Loucy (cell line): Measurements from ENCODE around the gene ARL2.

Source experiments
- H2AFZ ChIP-seq: fragments of 200-600 bp; sonication (generic); 2 replicates; pipeline ENCODE4 v1.6.0; 2016; ENCODE audit warnings: antibody characterized with exemption, mild to moderate bottlenecking, low read length, moderate library complexity
- H3F3A ChIP-seq: fragments of 200-600 bp; 2 replicates; pipeline ENCODE4 v1.6.0; 2016; ENCODE audit warnings: antibody characterized with exemption, low read depth, mild to moderate bottlenecking
- H3K27me3 ChIP-seq: fragments of 200-600 bp; sonication (generic); 2 replicates; pipeline ENCODE4 v1.6.1; 2014; ENCODE audit warnings: low read length, mild to moderate bottlenecking; ENCODE audit not compliant: insufficient read depth, poor library complexity, severe bottlenecking
- H3K36me3 ChIP-seq: fragments of 200-600 bp; sonication (generic); 2 replicates; pipeline ENCODE4 v1.6.1; 2016; ENCODE audit warnings: low read length; ENCODE audit not compliant: insufficient read depth
- H3K4me1 ChIP-seq: fragments of 200-600 bp; sonication (generic); 2 replicates; pipeline ENCODE4 v1.5.1; 2014; ENCODE audit warnings: low read length, mild to moderate bottlenecking; ENCODE audit not compliant: insufficient read depth, poor library complexity, severe bottlenecking
- H3K4me2 ChIP-seq: fragments of 200-600 bp; sonication (generic); 2 replicates; pipeline ENCODE4 v1.6.0; 2014; ENCODE audit warnings: antibody characterized with exemption, low read length, low read depth, mild to moderate bottlenecking; ENCODE audit not compliant: poor library complexity, severe bottlenecking
- H3K4me3 ChIP-seq: fragments of 200-600 bp; sonication (generic); 2 replicates; pipeline ENCODE4 v1.5.1; 2014; ENCODE audit warnings: low read length, mild to moderate bottlenecking, mixed read lengths; ENCODE audit not compliant: poor library complexity, severe bottlenecking
- H3K79me2 ChIP-seq: fragments of 200-600 bp; sonication (generic); 2 replicates; pipeline ENCODE4 v1.6.1; 2014; ENCODE audit warnings: low read length; ENCODE audit not compliant: insufficient read depth
- H3K9ac ChIP-seq: fragments of 200-600 bp; sonication (generic); 2 replicates; pipeline ENCODE4 v1.6.0; 2014; ENCODE audit warnings: mild to moderate bottlenecking, low read depth, low read length, moderate library complexity; ENCODE audit not compliant: poor library complexity, severe bottlenecking
- H3K9me2 ChIP-seq: fragments of 200-600 bp; sonication (generic); replicated peaks from 2 replicates; pipeline ENCODE4 v1.6.1; 2016; ENCODE audit warnings: low read depth, low read length, mixed read lengths
- H3K9me3 ChIP-seq: fragments of 200-600 bp; sonication (generic); 2 replicates; pipeline ENCODE4 v1.6.1; 2014; ENCODE audit warnings: mild to moderate bottlenecking, antibody characterized with exemption, low read length, low read depth; ENCODE audit not compliant: insufficient read depth
- H4K20me1 ChIP-seq: fragments of 200-600 bp; sonication (generic); 2 replicates; pipeline ENCODE4 v1.6.0; 2014; ENCODE audit warnings: antibody characterized with exemption, low read length, mild to moderate bottlenecking; ENCODE audit not compliant: insufficient read depth, poor library complexity, severe bottlenecking
- EZH2phosphoT487 ChIP-seq: fragments of 200-600 bp; IDR thresholded peaks from 2 replicates; pipeline ENCODE4 v1.6.1; 2018; ENCODE audit warnings: antibody characterized with exemption, mild to moderate bottlenecking, moderate library complexity, borderline replicate concordance
- TF ChIP-seq, protein P1 (sequence below): fragments of 200-600 bp; sonication (generic); conservative IDR thresholded peaks from 2 replicates; pipeline ENCODE4 v1.5.1; 2014; ENCODE audit warnings: mild to moderate bottlenecking, antibody characterized with exemption, low read length

Gene ARL2

GRCh38 chr11:65014726-65015227, 817 bp downstream of the ARL2 start:
- Histone ChIP-seq H3K9me3 (no peaks in the 10 kb centered on the region), H4K20me1 (peaks cover 8% of the 10 kb centered on the region), H3K79me2 (peaks cover 32% of the 10 kb centered on the region), H3K4me1 (peaks cover 23% of the 10 kb centered on the region), H3K4me3 (peak overlapping the region; percentile 89), H2AFZ (peak overlapping the region; percentile 93), H3K9me2 (no peaks in the 10 kb centered on the region), H3K36me3 (peaks cover 3% of the 10 kb centered on the region; the same call in 1 of the 2 replicates), H3K27me3 (no peaks in the 10 kb centered on the region), H3K9ac (peak overlapping the region; percentile 91), H3F3A (peaks cover 6% of the 10 kb centered on the region), H3K4me2 (peak overlapping the region; percentile 85)
- TF ChIP-seq EZH2phosphoT487, result no peak
- TF ChIP-seq, protein P1, sequence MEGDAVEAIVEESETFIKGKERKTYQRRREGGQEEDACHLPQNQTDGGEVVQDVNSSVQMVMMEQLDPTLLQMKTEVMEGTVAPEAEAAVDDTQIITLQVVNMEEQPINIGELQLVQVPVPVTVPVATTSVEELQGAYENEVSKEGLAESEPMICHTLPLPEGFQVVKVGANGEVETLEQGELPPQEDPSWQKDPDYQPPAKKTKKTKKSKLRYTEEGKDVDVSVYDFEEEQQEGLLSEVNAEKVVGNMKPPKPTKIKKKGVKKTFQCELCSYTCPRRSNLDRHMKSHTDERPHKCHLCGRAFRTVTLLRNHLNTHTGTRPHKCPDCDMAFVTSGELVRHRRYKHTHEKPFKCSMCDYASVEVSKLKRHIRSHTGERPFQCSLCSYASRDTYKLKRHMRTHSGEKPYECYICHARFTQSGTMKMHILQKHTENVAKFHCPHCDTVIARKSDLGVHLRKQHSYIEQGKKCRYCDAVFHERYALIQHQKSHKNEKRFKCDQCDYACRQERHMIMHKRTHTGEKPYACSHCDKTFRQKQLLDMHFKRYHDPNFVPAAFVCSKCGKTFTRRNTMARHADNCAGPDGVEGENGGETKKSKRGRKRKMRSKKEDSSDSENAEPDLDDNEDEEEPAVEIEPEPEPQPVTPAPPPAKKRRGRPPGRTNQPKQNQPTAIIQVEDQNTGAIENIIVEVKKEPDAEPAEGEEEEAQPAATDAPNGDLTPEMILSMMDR, result no peak

GRCh38 chr11:65016705-65017104, 2.7 kb downstream of the ARL2 start:
- no peaks in the 10 kb centered on the region for H3K27me3 ChIP-seq
- no peak for TF ChIP-seq EZH2phosphoT487
- TF ChIP-seq, protein P1, result peak; percentile 28; the same call in 1 of the 2 replicates
- H3K79me2 ChIP-seq, result peaks cover 32% of the 10 kb centered on the region
- no peak overlapping the region for H3K4me3 ChIP-seq
- H3K36me3 ChIP-seq, result peaks cover 3% of the 10 kb centered on the region; the same call in 1 of the 2 replicates
- peaks cover 23% of the 10 kb centered on the region for H3K4me1 ChIP-seq
- H3F3A ChIP-seq, result peaks cover 6% of the 10 kb centered on the region
- H3K9ac ChIP-seq, result peak overlapping the region; percentile 30
- H4K20me1 ChIP-seq, result peaks cover 8% of the 10 kb centered on the region
- no peak overlapping the region for H2AFZ ChIP-seq
- H3K4me2 ChIP-seq, result peak overlapping the region; percentile 85
- no peaks in the 10 kb centered on the region for H3K9me2 ChIP-seq
- H3K9me3 ChIP-seq, result no peaks in the 10 kb centered on the region

DNA sequence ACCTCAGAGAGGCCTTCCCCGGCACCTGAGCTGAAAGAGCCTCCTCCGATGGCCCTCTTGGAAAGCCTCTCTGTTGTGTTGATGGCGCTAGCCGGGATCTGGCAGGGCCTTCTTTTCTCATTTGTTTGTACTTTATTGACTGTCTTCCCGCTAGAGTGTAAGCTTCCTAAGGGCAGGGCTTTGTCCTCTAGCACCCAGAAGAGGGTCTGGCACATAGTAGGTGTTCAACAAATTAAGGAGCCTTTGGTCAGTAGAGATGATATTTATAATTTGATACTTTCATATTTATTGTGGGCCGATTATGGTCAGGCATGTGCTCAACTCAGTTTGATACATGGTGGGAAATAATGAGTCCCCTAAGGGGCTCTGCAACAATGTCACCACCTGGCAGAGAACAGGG, 4.0 kb downstream of the ARL2 start:
- no peak overlapping the region for H3K4me3 ChIP-seq
- H4K20me1 ChIP-seq, result peaks cover 8% of the 10 kb centered on the region
- peaks cover 32% of the 10 kb centered on the region for H3K79me2 ChIP-seq
- H3K4me1 ChIP-seq, result peaks cover 21% of the 10 kb centered on the region
- no peak overlapping the region for H3K9ac ChIP-seq
- H2AFZ ChIP-seq, result no peak overlapping the region
- TF ChIP-seq EZH2phosphoT487, result no peak
- TF ChIP-seq, protein P1, result no peak
- peaks cover 6% of the 10 kb centered on the region for H3F3A ChIP-seq
- no peaks in the 10 kb centered on the region for H3K9me3 ChIP-seq
- no peaks in the 10 kb centered on the region for H3K27me3 ChIP-seq
- peaks cover 3% of the 10 kb centered on the region; the same call in 1 of the 2 replicates for H3K36me3 ChIP-seq
- no peak overlapping the region for H3K4me2 ChIP-seq
- H3K9me2 ChIP-seq, result no peaks in the 10 kb centered on the region
